ENCODE data around the gene FYN. TPM values are rescaled to one million over a fixed set of nuclear protein-coding genes. Genes with fewer than 3 reads are reported as not detected.

FYN gene
- total RNA-seq, 2 donors from 2014 or later: 287 to 304 TPM

- ATAC-seq: peak in 1 of 2 donors; percentile 39
- Mint-ChIP-seq H3K36me3 (peaks cover 17 to 20% of the 10 kb centered on the region in 2 donors), H3K9me3 (no peaks in the 10 kb centered on the region), H3K27ac (peak overlapping the region; percentile 96 to 99)
- DNase-seq (ENCODE audit: low spot score in 2 of 2): no peak
Observed at GRCh38 chr6:111809766-111810165, 63.5 kb downstream of the FYN start.

DNA sequence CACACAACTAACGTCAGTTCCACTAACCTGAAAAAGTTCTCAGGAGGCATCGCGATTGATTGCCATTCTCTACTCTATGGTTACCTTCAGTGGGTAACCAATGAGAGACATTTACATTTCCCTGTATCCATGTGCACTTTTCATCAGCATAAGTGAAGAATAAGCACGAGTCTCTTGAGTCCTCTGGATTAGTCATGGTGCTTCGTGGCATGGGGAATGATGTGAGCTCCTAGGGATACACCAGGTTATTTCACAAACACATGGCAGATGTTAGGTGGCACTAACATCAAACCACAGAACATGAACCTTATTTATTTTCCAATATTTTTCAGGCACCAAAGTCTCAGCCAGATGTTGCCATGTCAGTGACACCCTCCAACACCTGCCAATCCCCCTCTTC lies 64.0 kb downstream of the FYN start:
- DNase-seq (ENCODE audit: low spot score in 2 of 2): no peak
- no peaks in the 10 kb centered on the region for H3K9me3 Mint-ChIP-seq
- ATAC-seq: peak in 1 of 2 donors; percentile 4
- peaks cover 17 to 20% of the 10 kb centered on the region in 2 donors for H3K36me3 Mint-ChIP-seq
- H3K27ac Mint-ChIP-seq: peak overlapping the region; percentile 96 to 99

DNA sequence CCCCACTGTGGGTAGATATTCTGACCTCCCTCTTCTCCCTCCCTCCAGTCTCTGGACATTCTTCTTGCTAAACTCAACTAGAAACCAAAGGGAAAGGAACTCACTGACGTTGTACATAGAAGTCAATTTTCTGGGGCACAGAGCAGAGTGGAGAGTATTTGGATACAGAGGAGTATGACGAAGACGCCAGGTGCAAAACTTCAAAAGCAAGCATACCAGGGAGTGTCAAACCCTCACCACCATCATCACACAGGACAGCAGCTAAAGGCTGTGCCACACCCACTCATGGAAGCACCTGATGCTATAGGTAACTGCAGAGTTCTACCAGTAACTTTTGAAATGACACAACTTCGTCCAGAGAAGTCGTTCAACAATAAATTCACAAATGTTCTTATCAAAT lies 64.8 kb downstream of the FYN start:
- ATAC-seq (peak in 1 of 2 donors; percentile 12), DNase-seq (ENCODE audit: low spot score in 2 of 2) (no peak)
- H3K27ac Mint-ChIP-seq: peak overlapping the region; percentile 89 to 96
- H3K9me3 Mint-ChIP-seq: no peaks in the 10 kb centered on the region
- H3K36me3 Mint-ChIP-seq: peaks cover 11 to 14% of the 10 kb centered on the region in 2 donors

DNA sequence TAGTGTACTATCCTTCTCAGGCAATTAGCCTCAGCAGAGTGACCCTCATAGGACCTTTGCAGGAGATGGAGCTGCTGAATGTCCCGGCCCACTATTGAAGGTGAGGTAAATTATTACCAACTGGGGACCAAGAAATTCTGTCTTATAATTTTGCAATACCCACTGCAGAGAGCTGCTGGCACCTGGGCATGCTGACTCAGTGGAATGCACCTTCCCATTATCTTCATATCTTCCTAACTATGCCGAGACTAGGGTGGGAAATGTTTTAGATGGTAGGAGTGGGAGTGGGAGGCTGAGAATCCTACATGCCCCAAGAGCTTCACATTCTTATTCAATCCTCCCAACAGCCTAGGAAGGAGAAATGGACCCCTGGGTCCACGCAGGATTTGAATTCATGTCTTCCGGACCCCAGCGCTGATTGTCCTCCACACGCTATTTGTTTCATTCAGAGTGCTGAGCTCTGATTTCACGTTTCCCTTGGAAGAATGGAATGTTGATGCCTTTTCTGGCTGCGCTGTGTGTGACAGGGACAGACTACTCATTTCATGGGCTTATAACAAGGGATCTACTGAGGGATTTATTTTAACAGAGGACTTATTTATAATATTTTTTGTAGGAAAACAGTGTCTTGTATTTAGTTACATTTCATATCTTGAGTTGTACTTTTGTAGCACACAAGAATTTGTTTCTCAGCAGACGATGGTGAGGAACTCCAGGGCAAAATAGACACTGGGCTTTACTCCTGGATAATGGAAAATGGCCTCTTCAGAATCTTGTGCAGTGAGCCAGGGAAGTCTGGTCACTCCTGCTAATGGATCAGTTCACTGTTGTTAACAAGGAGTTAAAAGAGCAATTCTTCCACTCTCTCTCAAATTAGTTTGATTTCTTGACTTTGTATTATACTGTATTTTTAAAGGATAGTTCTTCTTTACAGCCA lies 66.4 kb downstream of the FYN start:
- Mint-ChIP-seq H3K36me3 (peaks cover 10 to 17% of the 10 kb centered on the region in 2 donors), H3K9me3 (peaks cover 0 to 2% of the 10 kb centered on the region in 2 donors), H3K27ac (peak overlapping the region; percentile 96)
- no peak for DNase-seq (ENCODE audit: low spot score in 2 of 2)
- no peak for ATAC-seq

DNA sequence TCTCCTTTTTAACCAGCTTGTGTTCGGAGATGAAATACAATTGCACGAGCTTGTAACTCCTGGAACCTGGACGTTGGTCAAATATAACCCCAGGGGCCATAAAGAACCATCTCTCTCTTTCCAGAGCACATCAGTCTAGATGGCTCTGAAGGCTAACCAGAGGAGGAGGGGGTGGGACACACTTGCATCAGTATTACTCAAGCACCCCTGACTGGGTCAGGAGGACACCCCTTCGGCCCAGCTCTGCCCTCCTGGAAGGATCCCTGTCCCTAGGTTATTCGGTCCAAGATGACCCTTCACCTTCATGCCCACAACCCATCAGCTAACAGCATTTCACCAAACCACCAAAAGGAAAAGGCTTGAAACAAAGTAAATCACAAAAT lies 67.1 kb downstream of the FYN start:
- ATAC-seq (peak in 1 of 2 donors; percentile 4), DNase-seq (ENCODE audit: low spot score in 2 of 2) (no peak)
- Mint-ChIP-seq H3K27ac (peak overlapping the region; percentile 96), H3K36me3 (peaks cover 5 to 15% of the 10 kb centered on the region in 2 donors), H3K9me3 (peaks cover 0 to 2% of the 10 kb centered on the region in 2 donors)

DNA sequence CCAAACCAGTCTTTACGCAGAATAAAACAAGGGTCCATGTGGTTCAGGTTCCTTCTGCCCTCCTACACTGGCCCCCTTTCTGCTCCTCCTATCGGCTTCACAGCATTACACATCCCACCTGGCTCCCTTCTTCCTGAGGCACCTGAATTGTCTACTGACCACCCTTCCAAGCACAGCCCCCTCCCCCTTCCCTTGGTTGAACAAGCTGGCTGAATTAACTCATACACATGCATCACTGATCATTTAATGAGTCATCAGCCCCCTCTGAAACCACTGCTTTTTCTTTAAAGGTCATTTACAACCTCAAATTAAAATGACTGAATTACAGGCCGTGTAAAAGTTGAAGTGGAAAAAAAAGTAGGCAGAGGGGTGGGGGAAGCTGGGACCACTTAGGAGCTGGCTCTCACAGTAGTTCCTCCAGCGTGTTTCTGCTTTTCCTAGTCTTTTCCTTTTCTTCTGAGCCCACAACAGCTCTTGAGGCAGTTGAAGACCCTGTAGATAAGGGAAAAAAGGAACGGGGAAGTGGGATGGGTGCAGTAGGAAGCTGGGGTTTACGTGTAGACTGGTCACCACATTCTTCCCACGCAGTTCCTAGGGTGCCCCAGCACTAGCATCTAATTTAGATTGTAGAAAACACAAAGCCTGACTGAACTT lies 67.6 kb downstream of the FYN start:
- ATAC-seq (peak; percentile 44 to 56), DNase-seq (ENCODE audit: low spot score in 2 of 2) (peak; percentile 66 to 67)
- peaks cover 5 to 15% of the 10 kb centered on the region in 2 donors for H3K36me3 Mint-ChIP-seq
- H3K9me3 Mint-ChIP-seq: peaks cover 0 to 2% of the 10 kb centered on the region in 2 donors
- peak overlapping the region; percentile 96 for H3K27ac Mint-ChIP-seq

GRCh38 chr6:111804627-111805235 lies 68.5 kb downstream of the FYN start:
- ATAC-seq: peak; percentile 72 to 73
- H3K9me3 Mint-ChIP-seq: peaks cover 0 to 2% of the 10 kb centered on the region in 2 donors

DNA sequence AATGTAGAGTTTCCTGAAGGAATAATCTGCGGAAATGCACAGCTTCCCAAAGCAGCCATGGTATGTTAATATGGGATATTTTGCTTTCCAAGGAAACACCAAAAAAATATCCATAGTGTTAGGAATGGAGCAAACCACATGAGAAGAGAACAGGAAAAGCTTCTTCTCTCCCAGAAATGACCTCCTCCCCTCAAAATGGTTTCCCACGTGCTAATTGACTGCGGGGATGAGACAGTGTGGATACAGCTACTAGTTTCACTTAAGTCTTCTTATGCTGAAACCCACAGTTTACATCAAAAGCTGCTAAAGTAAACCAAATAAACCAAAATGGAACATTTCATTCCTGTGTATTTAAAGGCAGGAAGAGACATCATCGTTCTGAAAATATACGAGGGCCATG lies 69.4 kb downstream of the FYN start:
- Mint-ChIP-seq H3K9me3 (peaks cover 0 to 2% of the 10 kb centered on the region in 2 donors), H3K36me3 (peaks cover 5 to 20% of the 10 kb centered on the region in 2 donors), H3K27ac (peak overlapping the region; percentile 96)
- DNase-seq (ENCODE audit: low spot score in 2 of 2) (no peak), ATAC-seq (peak; percentile 14 to 27)

More at GRCh38 chr6:111804627-111805235, 68.5 kb downstream of the FYN start:
- Mint-ChIP-seq H3K36me3 (peaks cover 5 to 15% of the 10 kb centered on the region in 2 donors), H3K27ac (peak overlapping the region; percentile 96)
- peak in 1 of 2 donors; percentile 73 for DNase-seq (ENCODE audit: low spot score in 2 of 2)

DNA sequence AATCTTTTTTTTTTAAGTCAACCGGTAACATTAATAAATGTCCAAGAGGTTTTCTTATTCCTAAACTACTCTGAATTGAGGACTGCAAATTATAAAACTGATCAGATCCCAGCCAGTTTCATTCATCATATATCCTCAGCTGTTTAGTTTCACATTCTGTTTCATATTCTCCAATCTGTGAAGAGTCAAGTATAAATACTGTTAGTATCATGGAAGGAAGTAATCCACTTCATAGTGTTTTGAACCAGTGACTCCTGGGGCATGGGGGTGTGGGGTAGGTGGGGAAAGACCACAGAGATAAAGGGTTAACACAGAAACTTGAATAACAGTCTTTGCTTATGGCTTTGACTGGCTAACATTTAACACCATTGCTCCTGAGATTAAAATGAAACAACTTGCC lies 69.9 kb downstream of the FYN start:
- DNase-seq (ENCODE audit: low spot score in 2 of 2) (no peak), ATAC-seq (peak; percentile 17 to 29)
- H3K27ac Mint-ChIP-seq: peak overlapping the region; percentile 96
- H3K36me3 Mint-ChIP-seq: peaks cover 5 to 20% of the 10 kb centered on the region in 2 donors
- H3K9me3 Mint-ChIP-seq: peaks cover 0 to 2% of the 10 kb centered on the region in 2 donors

DNA sequence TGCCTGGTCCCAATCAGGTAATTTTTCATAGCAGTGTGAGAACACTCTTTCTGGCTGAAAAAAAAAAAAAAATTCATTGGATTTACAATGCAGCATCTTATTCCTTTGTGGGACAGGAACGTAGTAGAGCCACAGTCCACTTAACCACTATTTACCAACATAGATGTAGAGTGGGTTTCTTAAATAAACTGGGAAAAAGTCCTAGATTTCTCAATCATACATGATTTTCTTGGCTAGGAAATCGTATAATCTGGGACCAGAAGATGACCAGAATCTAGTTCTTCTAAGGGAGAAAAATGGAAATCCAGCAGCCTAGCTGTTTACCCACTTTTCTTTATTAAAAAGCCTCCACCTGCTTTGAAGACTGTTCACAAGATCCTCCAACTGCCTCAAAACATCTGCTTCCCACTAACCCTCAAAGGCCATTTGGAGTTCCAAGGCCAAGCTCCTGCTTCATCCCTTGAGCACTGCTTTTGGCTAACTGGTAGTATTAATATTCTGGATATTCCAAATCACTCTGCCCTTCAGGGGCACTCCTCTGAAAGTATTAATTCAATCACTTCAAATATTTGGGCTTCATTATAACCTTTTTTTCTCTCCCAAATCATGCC lies 70.4 kb downstream of the FYN start:
- H3K27ac Mint-ChIP-seq: peak overlapping the region; percentile 96
- no peak for DNase-seq (ENCODE audit: low spot score in 2 of 2)
- H3K36me3 Mint-ChIP-seq: peaks cover 5 to 20% of the 10 kb centered on the region in 2 donors
- peaks cover 0 to 2% of the 10 kb centered on the region in 2 donors for H3K9me3 Mint-ChIP-seq
- ATAC-seq: no peak

DNA sequence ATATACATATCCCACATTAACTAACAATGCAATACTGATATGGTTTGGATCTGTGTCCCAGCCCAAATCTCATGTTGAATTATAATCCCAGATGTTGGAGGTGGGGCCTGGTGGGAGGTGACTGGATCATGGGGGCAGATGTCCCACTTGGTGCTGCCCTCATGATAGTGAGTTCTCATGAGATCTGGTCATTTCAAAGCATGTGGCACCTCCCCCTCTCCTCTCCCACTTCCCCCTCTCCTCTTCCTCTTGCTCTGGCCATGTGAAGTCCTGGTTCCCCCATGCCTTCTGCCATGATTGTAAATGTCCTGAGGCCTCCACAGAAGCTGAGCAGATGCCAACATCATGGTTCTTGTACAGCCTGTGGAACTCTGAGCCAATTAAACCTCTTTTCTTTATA lies 71.2 kb downstream of the FYN start:
- H3K27ac Mint-ChIP-seq: peak overlapping the region; percentile 66 to 87
- ATAC-seq (no peak), DNase-seq (ENCODE audit: low spot score in 2 of 2) (no peak)
- peaks cover 0 to 2% of the 10 kb centered on the region in 2 donors for H3K9me3 Mint-ChIP-seq
- peaks cover 5 to 22% of the 10 kb centered on the region in 2 donors for H3K36me3 Mint-ChIP-seq

DNA sequence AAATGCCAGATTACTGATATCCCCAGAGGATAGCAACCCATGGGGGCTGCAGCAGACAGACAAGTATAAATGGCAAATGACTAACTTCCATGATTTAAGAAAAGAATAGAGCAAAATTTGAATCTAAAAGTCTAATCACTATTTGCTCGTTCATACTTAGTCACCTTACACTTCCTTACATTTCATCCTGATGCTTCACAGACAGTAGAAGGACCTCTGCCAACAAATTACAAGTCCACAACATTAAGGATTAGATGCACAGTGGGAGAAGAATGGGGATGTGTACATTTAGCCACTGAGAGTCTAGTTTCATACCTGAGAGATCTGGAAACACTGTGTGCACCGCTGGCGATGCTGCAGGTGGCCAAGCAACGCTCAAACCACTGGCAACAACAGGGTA lies 72.4 kb downstream of the FYN start:
- Mint-ChIP-seq H3K36me3 (peaks cover 5 to 29% of the 10 kb centered on the region in 2 donors), H3K9me3 (peaks cover 0 to 2% of the 10 kb centered on the region in 2 donors), H3K27ac (peak overlapping the region; percentile 22 to 75)
- no peak for ATAC-seq
- no peak for DNase-seq (ENCODE audit: low spot score in 2 of 2)

- Mint-ChIP-seq H3K9me3 (peaks cover 0 to 2% of the 10 kb centered on the region in 2 donors), H3K36me3 (peaks cover 7 to 30% of the 10 kb centered on the region in 2 donors), H3K27ac (peak overlapping the region; percentile 22 to 51)
- ATAC-seq: no peak
- no peak for DNase-seq (ENCODE audit: low spot score in 2 of 2)
Observed at GRCh38 chr6:111800259-111800765, 72.9 kb downstream of the FYN start.

DNA sequence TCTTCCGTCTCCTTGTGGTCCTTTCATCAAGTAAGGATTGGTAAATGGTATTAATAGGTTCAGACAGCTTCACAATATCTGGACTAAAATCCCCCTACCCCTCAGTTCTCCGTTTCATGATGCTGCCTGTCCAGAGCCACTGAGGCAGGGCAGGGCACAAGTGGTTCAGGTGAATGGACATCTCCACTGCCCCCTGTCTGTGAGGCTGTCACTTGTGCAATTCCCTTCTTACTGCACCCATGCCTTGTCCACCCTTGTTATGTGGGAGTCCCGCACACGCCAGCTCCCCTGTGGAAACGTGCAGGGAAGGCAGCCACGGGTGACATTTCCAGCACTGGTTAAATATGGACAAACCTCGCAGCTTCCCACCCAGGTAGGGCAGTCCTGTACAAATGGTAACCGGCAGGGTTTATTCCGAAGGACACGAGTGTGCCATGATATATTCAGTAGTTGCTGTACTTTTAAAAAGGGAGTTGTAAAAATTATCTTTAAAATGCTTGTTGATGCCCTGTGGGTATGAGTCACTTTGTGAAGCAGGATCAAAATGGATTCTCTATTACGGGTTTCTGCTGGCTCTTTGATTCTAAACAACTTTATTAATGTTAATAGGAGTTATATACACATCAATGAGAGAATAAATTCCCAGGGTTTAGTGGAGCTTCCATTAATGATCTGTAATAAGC lies 73.5 kb downstream of the FYN start:
- H3K36me3 Mint-ChIP-seq: peaks cover 13 to 36% of the 10 kb centered on the region in 2 donors
- peaks cover 0 to 2% of the 10 kb centered on the region in 2 donors for H3K9me3 Mint-ChIP-seq

GRCh38 chr6:111798281-111798725 lies 74.9 kb downstream of the FYN start:
- Mint-ChIP-seq H3K36me3 (peaks cover 24 to 45% of the 10 kb centered on the region in 2 donors), H3K9me3 (peaks cover 0 to 2% of the 10 kb centered on the region in 2 donors), H3K27ac (peak overlapping the region; percentile 73 to 74)
- ATAC-seq (peak in 1 of 2 donors; percentile 31), DNase-seq (ENCODE audit: low spot score in 2 of 2) (no peak)

More for the DNA sequence above, 73.5 kb downstream of the FYN start:
- no peak for DNase-seq (ENCODE audit: low spot score in 2 of 2)
- H3K27ac Mint-ChIP-seq: peak overlapping the region; percentile 22 to 51
- ATAC-seq: no peak

Data from activated naive CD4-positive, alpha-beta T cell treated with anti-CD3 and anti-CD28 coated beads, Interleukin-2, amount 50 U/mL, for 72 hours (primary cell).